Measurements from ENCODE around the gene HOXC12.

GRCh38 chr12:53970451-53970850 lies 15.7 kb downstream of the HOXC12 start:
- TF ChIP-seq CTCF (IDR thresholded peaks at IDR 0.05) (no peak), POLR2A (IDR thresholded peaks at IDR 0.05) (no peak)

Data from adrenal gland (tissue), 5 donors.